WERI-Rb-1 (cell line): ENCODE measurements around the gene SURF1.
A peak's percentile ranks its signal among the peaks of the same experiment; 100 is the strongest.

Experiments used
- DNase-seq: peaks from one replicate; pipeline ENCODE4 v3.0.0-alpha.2; 2020
- H3K27ac ChIP-seq: fragments of 250-450 bp; sonication (Bioruptor Pico); 2 replicates; pipeline ENCODE4 v1.5.1; 2020; ENCODE audit warnings: mild to moderate bottlenecking, moderate library complexity
- H3K27me3 ChIP-seq: fragments of 250-450 bp; sonication (Bioruptor Pico); 2 replicates; pipeline ENCODE4 v1.5.1; 2021; ENCODE audit warnings: mild to moderate bottlenecking, low read depth, moderate library complexity; ENCODE audit not compliant: insufficient read depth, severe bottlenecking
- H3K36me3 ChIP-seq: fragments of 250-450 bp; sonication (Bioruptor Pico); 2 replicates; pipeline ENCODE4 v1.5.1; 2020; ENCODE audit warnings: mild to moderate bottlenecking, moderate library complexity
- H3K4me3 ChIP-seq: 2 replicates; pipeline ENCODE4 v1.5.1; 2011; ENCODE audit warnings: low read depth, mild to moderate bottlenecking, control low read depth, low read length
- H3K9me3 ChIP-seq: fragments of 250-450 bp; sonication (Bioruptor Pico); 2 replicates; pipeline ENCODE4 v1.5.1; 2021; ENCODE audit warnings: mild to moderate bottlenecking, moderate library complexity; ENCODE audit not compliant: severe bottlenecking
- CTCF ChIP-seq: IDR thresholded peaks from 2 replicates; pipeline ENCODE4 v1.5.1; 2011; ENCODE audit warnings: low read depth, mild to moderate bottlenecking, control low read depth, inconsistent platforms, low read length

The SURF1 gene, protein sequence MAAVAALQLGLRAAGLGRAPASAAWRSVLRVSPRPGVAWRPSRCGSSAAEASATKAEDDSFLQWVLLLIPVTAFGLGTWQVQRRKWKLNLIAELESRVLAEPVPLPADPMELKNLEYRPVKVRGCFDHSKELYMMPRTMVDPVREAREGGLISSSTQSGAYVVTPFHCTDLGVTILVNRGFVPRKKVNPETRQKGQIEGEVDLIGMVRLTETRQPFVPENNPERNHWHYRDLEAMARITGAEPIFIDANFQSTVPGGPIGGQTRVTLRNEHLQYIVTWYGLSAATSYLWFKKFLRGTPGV

DNA sequence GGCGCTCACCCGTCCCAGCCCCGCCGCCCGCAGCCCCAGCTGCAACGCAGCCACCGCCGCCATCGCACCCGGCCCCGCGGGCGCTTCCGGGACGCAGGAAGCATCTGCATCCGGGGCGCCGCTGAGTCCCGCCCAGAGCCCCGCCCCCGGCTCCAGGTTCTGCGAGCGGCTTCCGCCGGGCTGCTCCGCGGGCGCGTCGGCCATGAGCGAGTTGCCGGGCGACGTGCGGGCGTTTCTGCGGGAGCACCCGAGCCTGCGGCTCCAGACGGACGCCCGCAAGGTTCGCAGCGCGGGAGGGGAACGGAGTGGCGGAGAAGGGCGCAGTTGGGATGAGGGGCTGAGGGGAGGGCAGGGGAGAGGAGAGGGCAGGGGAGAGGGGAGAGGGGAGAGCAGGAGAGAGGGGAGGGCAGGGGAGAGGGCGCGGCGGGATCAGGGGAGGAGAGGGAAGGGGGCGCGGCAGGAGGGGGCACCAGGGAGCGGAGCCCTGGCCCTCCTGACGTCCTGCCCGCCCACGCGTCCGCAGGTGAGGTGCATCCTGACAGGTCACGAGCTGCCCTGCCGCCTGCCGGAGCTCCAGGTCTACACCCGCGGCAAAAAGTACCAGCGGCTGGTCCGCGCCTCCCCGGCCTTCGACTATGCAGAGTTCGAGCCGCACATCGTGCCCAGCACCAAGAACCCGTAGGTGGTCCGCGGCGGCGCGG is at the start of gene SURF1, which contains the start of gene SURF2:
Gene SURF1 (minus strand): TSS at position 97 of the 701 bp plus-strand sequence. CDS start 34 bp downstream, at position 63.
Gene SURF2 (plus strand): TSS at position 160 of the 701 bp plus-strand sequence. CDS start 43 bp downstream, at position 203.
- Histone ChIP-seq H3K27me3 (no peaks in the 10 kb centered on the region), H3K4me3 (peak within 1 kb of the TSS; percentile 61), H3K9me3 (no peaks in the 10 kb centered on the region), H3K36me3 (peaks cover 52% of the 10 kb centered on the region), H3K27ac (peak within 1 kb of the TSS; percentile 78)
- TF ChIP-seq CTCF = peak; percentile 36; the same call in 1 of the 2 replicates
- peak; percentile 88 for DNase-seq

DNA sequence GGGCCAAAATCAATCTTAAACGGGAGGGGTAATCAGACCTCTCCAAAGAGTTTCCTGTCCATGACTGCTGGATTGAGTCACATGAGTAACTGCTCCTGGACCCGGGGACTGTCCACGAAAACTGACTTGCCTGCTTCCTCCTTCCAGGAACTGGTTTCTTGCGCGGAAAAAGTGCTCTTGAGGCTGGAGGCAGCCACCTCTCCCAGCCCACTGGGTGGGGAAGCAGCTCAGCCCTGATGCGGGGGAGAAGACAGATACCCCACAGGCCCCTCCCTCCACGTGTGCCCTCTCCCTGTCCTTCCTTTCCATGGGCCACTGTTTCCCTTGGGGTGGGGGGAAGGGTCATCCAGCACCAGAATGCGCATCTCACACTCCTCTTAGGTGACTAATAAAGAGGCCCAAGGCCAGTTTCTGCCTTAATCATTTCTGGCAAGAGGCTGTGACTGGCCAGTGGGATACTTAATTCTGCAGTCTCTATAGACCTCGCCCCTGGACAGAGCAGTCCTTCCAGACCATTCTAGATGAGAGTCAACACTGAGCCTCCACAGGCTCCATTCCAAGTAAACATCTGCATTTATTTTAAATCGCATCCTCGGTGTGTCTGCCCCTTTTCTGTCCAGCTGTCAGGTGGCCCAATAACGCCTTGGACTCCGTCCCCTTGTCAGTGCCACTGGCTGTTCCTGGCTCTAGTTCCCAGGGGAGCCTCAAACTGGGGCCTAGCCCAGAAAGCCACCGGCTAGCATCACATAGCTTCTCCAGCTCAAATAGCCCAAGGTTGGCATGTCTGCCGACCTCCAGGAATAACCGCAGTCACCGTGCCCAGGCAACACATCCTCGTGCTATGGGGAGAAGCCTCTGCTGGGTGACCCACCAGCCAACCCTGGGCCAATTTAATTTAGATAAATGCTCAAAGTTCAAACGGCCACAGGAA is 49.5 kb upstream of the SURF1 start:
- H3K27me3 ChIP-seq = no peaks in the 10 kb centered on the region
- H3K9me3 ChIP-seq = no peaks in the 10 kb centered on the region
- peaks cover 58% of the 10 kb centered on the region for H3K36me3 ChIP-seq
- no peak for DNase-seq
- H3K27ac ChIP-seq = no peak overlapping the region
- TF ChIP-seq CTCF = no peak
- no peak overlapping the region for H3K4me3 ChIP-seq

GRCh38 chr9:133404454-133405002 is 48.2 kb upstream of the SURF1 start:
- Histone ChIP-seq H3K27ac (no peak overlapping the region), H3K27me3 (no peaks in the 10 kb centered on the region), H3K9me3 (no peaks in the 10 kb centered on the region), H3K36me3 (peaks cover 49% of the 10 kb centered on the region), H3K4me3 (no peak overlapping the region)
- TF ChIP-seq CTCF = no peak
- no peak for DNase-seq

DNA sequence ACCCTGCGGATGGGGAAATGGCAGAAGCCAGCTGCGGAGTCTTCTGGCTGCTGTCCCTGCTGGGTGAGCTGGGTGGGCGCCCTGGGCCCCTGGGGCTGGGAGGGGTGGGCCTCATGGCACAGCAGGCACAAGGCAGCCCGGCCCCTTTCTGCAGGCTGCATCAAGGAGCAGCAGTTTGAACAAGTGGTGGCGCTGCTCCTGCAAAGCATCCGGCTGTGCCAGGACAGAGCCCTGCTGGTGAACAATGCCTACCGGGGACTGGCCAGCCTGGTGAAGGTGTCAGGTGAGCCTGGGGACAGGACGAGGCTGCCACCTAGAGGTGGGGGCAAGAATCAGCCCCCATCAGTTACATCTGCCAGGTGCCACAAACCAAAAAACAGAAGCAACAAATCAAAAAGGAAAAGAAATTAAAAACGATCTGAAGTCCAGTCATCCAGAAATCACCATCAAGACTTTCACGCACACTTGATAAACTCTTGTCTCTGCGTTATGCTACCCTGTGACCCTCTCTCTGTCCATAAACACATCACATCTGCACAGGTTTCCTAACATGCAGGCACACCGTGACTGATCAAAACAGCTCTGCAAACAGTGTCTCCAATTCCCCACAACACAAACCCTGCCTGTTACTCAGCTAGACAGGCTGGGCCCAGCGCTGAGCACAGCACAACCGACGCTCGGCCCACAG is 47.6 kb upstream of the SURF1 start:
- H3K36me3 ChIP-seq = peaks cover 45% of the 10 kb centered on the region
- H3K4me3 ChIP-seq = no peak overlapping the region
- TF ChIP-seq CTCF = peak; percentile 71
- no peaks in the 10 kb centered on the region for H3K27me3 ChIP-seq
- H3K9me3 ChIP-seq = no peaks in the 10 kb centered on the region
- H3K27ac ChIP-seq = no peak overlapping the region
- DNase-seq = peak; percentile 51

DNA sequence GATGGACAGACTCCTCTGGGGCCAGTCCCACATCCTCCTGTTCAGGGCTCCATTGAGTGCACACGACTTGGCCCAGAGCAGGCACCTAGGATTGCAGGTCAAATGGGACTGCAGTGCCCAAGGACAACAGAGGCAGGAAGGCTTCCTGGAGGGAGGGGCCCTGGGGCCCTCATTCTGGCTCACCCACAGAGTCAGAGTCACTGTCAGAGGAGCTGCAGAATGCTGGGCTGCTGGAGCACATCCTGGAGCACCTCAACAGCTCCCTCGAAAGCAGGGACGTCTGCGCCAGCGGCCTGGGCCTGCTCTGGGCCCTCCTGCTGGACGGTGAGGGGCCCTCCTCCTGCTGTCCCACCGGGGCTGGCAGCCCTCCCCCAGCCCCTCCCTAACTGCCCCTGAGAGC is 46.4 kb upstream of the SURF1 start:
- Histone ChIP-seq H3K36me3 (peaks cover 34% of the 10 kb centered on the region), H3K27me3 (no peaks in the 10 kb centered on the region)
- DNase-seq = no peak

More for the DNA sequence above, 46.4 kb upstream of the SURF1 start:
- H3K4me3 ChIP-seq = no peak overlapping the region
- no peaks in the 10 kb centered on the region for H3K9me3 ChIP-seq
- H3K27ac ChIP-seq = no peak overlapping the region
- no peak for TF ChIP-seq CTCF
